BJ (cell line): ENCODE data around the gene PTTG1IP2. TPM values are rescaled to one million over a fixed set of nuclear protein-coding genes. Genes with fewer than 3 reads are reported as not detected.

Experiments
- CTCF ChIA-PET: fragments of 350-600 bp; formaldehyde crosslinking; extraction: SDS; loops from one replicate; lab custom pipeline; 2021; ENCODE audit warnings: antibody characterized with exemption, inconsistent platforms; lab: Yijun Ruan, JAX
- POLR2A ChIA-PET: fragments of 300-600 bp; sonication (Branson Sonifier 250); formaldehyde crosslinking; extraction: SDS; loops from one replicate; lab custom pipeline; 2021; ENCODE audit warnings: antibody characterized with exemption; lab: Charles Lee
- DNase-seq: peaks from one replicate; pipeline ENCODE4 v3.0.0-alpha.2; 2011; ENCODE audit warnings: low read depth
- H3K27me3 ChIP-seq: 2 replicates; pipeline ENCODE4 v1.6.0; 2011; ENCODE audit warnings: low read length; ENCODE audit not compliant: control insufficient read depth, insufficient read depth
- H3K36me3 ChIP-seq: 2 replicates; pipeline ENCODE4 v1.5.1; 2011; ENCODE audit warnings: low read length; ENCODE audit not compliant: control insufficient read depth, insufficient read depth
- H3K4me3 ChIP-seq: 2 replicates; pipeline ENCODE4 v1.5.1; 2011; ENCODE audit warnings: low read depth, mild to moderate bottlenecking, control low read depth, low read length
- CTCF ChIP-seq: IDR thresholded peaks from 2 replicates; pipeline ENCODE4 v1.5.1; 2011; ENCODE audit warnings: low read depth, mild to moderate bottlenecking, control low read depth, inconsistent platforms, low read length, moderate library complexity; ENCODE audit not compliant: insufficient read depth
- polyA minus RNA-seq: library from RNA; depleted of rRNA, polyadenylated mRNA; stranded (reverse); fragments of >200 nt; gene quantifications from 2 replicates; pipeline ENCODE4 v1.2.3, GENCODE V29; 2011; rRNA and poly(A)+ RNA removed
- polyA plus RNA-seq: library from polyadenylated mRNA; depleted of rRNA; stranded (reverse); fragments of >200 nt; gene quantifications from 2 replicates; pipeline ENCODE4 v1.2.3, GENCODE V29; 2011; rRNA removed

The PTTG1IP2 gene
- polyA plus RNA-seq (not detected in 2 replicates), polyA minus RNA-seq (not detected in 2 replicates)

GRCh38 chr7:90469554-90469953 is at the start of gene PTTG1IP2:
Gene PTTG1IP2, plus strand, starts transcription at chr7:90469639. Its CDS starts 148 bp downstream, at chr7:90469787.
- no peak for DNase-seq
- ChIA-PET POLR2A (no interaction called here), CTCF (no interaction called here)
- Histone ChIP-seq H3K4me3 (no peak within 1 kb of the TSS), H3K27me3 (no peaks in the 10 kb centered on the region), H3K36me3 (no peaks in the 10 kb centered on the region)
- TF ChIP-seq CTCF = no peak

- ChIA-PET POLR2A (no interaction called here), CTCF (interaction anchor here (1.3 kb wide), 1 partner anchor 12 kb away, joined by 3 read pairs; no protein-coding TSS in a partner anchor)
- Histone ChIP-seq H3K36me3 (no peaks in the 10 kb centered on the region), H3K27me3 (no peaks in the 10 kb centered on the region), H3K4me3 (no peak overlapping the region)
- DNase-seq = no peak
- no peak for TF ChIP-seq CTCF
These were observed 47.8 kb upstream of the PTTG1IP2 start for GRCh38 chr7:90421651-90422050.

GRCh38 chr7:90424720-90425119 is 44.7 kb upstream of the PTTG1IP2 start:
- no peak for TF ChIP-seq CTCF
- no peak for DNase-seq
- ChIA-PET POLR2A (no interaction called here), CTCF (interaction anchor here (2.1 kb wide), 1 partner anchor 9 kb away, joined by 5 read pairs; no protein-coding TSS in a partner anchor)
- no peak overlapping the region for H3K4me3 ChIP-seq
- H3K36me3 ChIP-seq = no peaks in the 10 kb centered on the region
- H3K27me3 ChIP-seq = no peaks in the 10 kb centered on the region

- ChIA-PET POLR2A (no interaction called here), CTCF (interaction anchor here (1.7 to 2.1 kb wide), 2 partner anchors 9 to 109 kb away, joined by 3 to 5 read pairs; no protein-coding TSS in a partner anchor)
- no peak for DNase-seq
- TF ChIP-seq CTCF = no peak
- Histone ChIP-seq H3K27me3 (no peaks in the 10 kb centered on the region), H3K4me3 (no peak overlapping the region), H3K36me3 (no peaks in the 10 kb centered on the region)
These were observed 44.1 kb upstream of the PTTG1IP2 start for GRCh38 chr7:90425376-90425775.

- no peak for DNase-seq
- POLR2A ChIA-PET = no interaction called here
- H3K4me3 ChIP-seq = no peak overlapping the region
- TF ChIP-seq CTCF = no peak
- CTCF ChIA-PET = interaction anchor here (0.6 to 1.9 kb wide), 5 partner anchors 22 to 333 kb away, joined by 3 to 7 read pairs (median 3); partner anchors contain the start of gene STEAP1
- H3K36me3 ChIP-seq = no peaks in the 10 kb centered on the region
- no peaks in the 10 kb centered on the region for H3K27me3 ChIP-seq
These were observed 38.6 kb upstream of the PTTG1IP2 start for GRCh38 chr7:90430614-90431460.
